AG04449 (cell line): ENCODE data around the gene P2RY2.

ENCODE experiments used
- CTCF ChIA-PET: fragments of 350-600 bp; formaldehyde crosslinking; extraction: SDS; loops from one replicate; lab custom pipeline; 2021; ENCODE audit warnings: antibody characterized with exemption; lab: Yijun Ruan, JAX
- POLR2A ChIA-PET: fragments of 400-600, 350-600 bp; formaldehyde crosslinking; extraction: SDS; loops from one replicate; lab custom pipeline; 2020; ENCODE audit warnings: antibody characterized with exemption, inconsistent platforms; lab: Yijun Ruan, JAX
- DNase-seq: peaks from one replicate; pipeline ENCODE4 v3.0.0-alpha.2; 2010; ENCODE audit warnings: low read depth, low spot score
- H3K4me3 ChIP-seq: 2 replicates; pipeline ENCODE4 v1.5.1; 2011; ENCODE audit warnings: low read depth, mild to moderate bottlenecking, control low read depth, low read length
- TF ChIP-seq, protein P1 (sequence below): IDR thresholded peaks from one replicate; pipeline ENCODE4 v1.5.1; 2011; ENCODE audit warnings: mild to moderate bottlenecking, moderate library complexity, low read length, control low read depth, inconsistent platforms; ENCODE audit not compliant: insufficient read depth; ENCODE audit errors: missing control alignments

The P2RY2 gene

DNA sequence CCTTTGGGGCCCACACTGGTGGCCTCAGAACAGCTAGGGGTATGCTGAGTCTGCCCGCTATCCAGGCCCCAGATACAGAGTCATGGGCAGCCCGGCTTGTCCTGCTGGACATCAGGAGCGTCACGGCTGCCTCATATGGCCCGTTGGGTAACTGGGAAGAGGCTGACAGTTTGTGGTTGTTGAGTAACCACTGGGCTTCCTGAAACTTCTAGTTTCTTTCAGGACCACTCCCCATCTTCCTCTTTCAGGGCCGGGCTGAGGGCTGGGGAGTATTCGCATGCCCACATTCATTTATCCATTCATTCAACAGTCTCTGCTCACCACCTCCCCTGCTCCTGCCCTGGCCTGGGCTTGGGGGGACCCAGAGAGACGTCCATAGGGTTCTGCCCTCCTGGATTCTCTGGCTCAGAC is 13.4 kb upstream of the P2RY2 start:
- TF ChIP-seq, protein P1, sequence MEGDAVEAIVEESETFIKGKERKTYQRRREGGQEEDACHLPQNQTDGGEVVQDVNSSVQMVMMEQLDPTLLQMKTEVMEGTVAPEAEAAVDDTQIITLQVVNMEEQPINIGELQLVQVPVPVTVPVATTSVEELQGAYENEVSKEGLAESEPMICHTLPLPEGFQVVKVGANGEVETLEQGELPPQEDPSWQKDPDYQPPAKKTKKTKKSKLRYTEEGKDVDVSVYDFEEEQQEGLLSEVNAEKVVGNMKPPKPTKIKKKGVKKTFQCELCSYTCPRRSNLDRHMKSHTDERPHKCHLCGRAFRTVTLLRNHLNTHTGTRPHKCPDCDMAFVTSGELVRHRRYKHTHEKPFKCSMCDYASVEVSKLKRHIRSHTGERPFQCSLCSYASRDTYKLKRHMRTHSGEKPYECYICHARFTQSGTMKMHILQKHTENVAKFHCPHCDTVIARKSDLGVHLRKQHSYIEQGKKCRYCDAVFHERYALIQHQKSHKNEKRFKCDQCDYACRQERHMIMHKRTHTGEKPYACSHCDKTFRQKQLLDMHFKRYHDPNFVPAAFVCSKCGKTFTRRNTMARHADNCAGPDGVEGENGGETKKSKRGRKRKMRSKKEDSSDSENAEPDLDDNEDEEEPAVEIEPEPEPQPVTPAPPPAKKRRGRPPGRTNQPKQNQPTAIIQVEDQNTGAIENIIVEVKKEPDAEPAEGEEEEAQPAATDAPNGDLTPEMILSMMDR, result no peak
- no peak overlapping the region for H3K4me3 ChIP-seq
- ChIA-PET CTCF (interaction anchor here (1.1 kb wide), 1 partner anchor 31 kb away, joined by 3 read pairs; no protein-coding TSS in a partner anchor), POLR2A (no interaction called here)
- no peak for DNase-seq

DNA sequence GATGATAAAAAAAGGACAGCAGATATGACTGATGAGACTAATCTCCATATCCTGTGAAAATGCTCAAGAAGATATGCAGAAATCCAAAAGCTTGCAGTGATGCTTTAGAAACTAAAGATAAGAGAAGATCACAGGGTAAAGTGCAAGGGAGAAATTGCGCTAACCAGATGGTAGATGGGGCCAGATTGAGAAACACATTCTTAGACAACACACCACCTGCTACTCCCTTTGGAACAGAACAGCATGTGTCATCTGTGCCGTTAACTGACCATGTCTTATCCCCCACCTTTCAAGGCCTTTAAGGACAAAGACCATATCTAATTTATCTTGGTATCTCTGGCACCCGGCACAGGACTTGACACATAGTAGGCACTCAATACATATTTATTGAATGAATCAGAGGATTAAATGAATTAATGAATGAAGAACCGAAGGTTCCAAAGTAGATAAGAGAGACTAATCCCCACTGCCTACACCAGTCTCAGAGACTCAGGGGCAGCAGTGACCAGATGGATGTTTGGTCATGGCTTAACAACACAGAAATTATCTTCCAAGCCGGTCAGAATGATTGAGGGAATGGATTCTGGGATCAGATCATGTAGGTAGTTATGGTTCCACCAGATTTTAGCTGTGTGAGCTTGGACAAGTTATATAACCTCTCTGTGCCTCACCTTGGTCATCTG is 12.3 kb upstream of the P2RY2 start:
- DNase-seq, result no peak
- no peak overlapping the region for H3K4me3 ChIP-seq
- ChIA-PET CTCF (interaction anchor here (0.7 to 2.5 kb wide), 5 partner anchors 11 to 40 kb away, joined by 3 to 12 read pairs (median 4); no protein-coding TSS in a partner anchor), POLR2A (no interaction called here)
- TF ChIP-seq, protein P1, result no peak

DNA sequence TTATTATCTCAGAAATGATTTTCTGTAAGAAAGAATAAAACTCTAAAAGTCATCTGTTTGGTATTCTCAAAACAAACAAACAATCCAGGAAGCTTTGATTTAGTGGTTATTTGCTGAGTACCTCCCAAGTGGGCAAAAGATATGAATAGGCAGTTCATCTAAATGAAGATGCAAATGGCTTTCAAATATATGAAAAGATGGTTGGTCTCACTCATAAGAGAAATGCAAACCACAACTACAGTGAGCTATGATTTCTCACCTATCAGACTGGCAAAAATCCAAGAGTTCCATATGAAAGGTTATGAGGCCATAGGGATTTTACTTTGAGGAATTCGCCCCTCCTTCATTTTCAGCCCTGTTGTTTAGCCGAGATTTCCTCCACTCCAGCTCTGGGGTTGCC is 11.3 kb upstream of the P2RY2 start:
- DNase-seq, result no peak
- H3K4me3 ChIP-seq, result no peak overlapping the region
- POLR2A ChIA-PET, result no interaction called here
- TF ChIP-seq, protein P1, result no peak
- CTCF ChIA-PET, result interaction anchor here (1.3 to 2.5 kb wide), 4 partner anchors 10 to 36 kb away, joined by 3 to 12 read pairs (median 6); no protein-coding TSS in a partner anchor

DNA sequence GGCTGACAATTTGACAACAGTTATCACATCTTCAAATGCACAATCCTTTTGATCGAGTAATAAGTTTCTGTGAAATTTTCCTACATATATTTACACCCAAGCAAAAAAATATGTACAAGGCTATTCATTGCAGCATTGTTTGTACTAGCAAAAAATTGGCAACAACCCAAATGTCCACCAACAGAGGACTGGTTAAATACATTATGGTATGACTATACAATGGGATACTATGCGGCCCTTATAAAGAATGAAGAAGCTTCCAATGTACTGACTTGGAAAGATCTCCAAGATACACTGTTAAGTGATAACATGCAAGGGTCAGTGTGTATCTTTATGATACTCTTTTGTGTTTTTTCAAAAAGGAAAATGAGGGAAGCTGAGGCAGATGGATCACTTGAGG is 8.2 kb upstream of the P2RY2 start:
- H3K4me3 ChIP-seq, result no peak overlapping the region
- CTCF ChIA-PET, result interaction anchor here (0.6 to 1.2 kb wide), 4 partner anchors 10 to 779 kb away, joined by 3 to 4 read pairs (median 3); no protein-coding TSS in a partner anchor
- POLR2A ChIA-PET, result no interaction called here
- TF ChIP-seq, protein P1, result no peak
- DNase-seq, result no peak

DNA sequence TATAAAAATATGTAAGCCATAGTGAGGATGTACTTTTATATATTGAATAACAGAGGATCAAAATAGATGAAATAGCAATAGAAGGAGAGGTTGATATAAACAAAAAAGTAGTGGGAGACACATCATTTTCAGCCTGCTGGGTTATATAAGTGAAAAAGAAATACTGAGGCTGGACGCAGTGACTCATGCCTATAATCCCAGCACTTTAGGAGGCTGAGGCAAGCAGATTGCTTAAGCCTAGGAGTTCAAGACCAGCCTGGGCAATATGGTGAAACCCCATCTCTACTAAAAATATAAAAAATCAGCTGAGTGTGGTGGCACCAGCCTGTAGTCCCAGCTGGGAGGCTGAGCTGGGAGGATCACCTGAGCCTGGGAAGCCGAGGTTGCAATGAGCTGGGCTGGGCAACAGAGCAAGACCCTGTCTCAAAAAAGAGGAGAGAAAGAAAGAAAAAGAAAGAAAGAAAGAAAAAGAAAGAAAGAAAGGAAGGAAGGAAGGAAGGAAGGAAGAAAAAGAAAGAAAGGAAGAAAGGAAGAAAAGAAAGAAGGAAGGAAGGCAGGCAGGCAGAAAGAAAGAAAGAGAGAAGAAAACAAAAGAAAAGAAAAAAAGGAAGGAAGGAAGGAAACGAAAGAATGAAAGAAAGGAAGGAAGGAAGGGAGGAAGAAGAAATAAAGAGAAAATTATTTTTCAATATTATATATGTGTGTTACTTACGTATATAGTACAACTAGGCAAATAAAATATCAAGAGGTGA is 7.0 kb upstream of the P2RY2 start:
- TF ChIP-seq, protein P1, result no peak
- no peak for DNase-seq
- ChIA-PET CTCF (interaction anchor here (0.7 to 1.4 kb wide), 4 partner anchors 24 to 780 kb away, joined by 3 to 5 read pairs (median 3); no protein-coding TSS in a partner anchor), POLR2A (no interaction called here)
- no peak overlapping the region for H3K4me3 ChIP-seq
